Osteocyte (in vitro differentiated cells): ENCODE data around the gene CCDC93. TPM values are rescaled to one million over a fixed set of nuclear protein-coding genes. Genes with fewer than 3 reads are reported as not detected.
A peak's percentile ranks its signal among the peaks of the same experiment; 100 is the strongest.

Experiments used
- DNase-seq: peaks from one replicate; pipeline ENCODE4 v3.0.0; 2021; ENCODE audit warnings: mixed read lengths; ENCODE audit not compliant: unreplicated experiment; ENCODE audit errors: extremely low spot score
- H3K27ac Mint-ChIP-seq: one replicate; pipeline ENCODE4 v1.8.0; 2021; ENCODE audit warnings: mild to moderate bottlenecking, mixed read lengths; ENCODE audit not compliant: unreplicated experiment
- H3K27me3 Mint-ChIP-seq: one replicate; pipeline ENCODE4 v1.8.0; 2021; ENCODE audit warnings: mixed read lengths; ENCODE audit not compliant: unreplicated experiment
- H3K36me3 Mint-ChIP-seq: one replicate; pipeline ENCODE4 v1.8.0; 2021; ENCODE audit warnings: mixed read lengths; ENCODE audit not compliant: unreplicated experiment
- H3K4me1 Mint-ChIP-seq: one replicate; pipeline ENCODE4 v1.8.0; 2021; ENCODE audit warnings: mixed read lengths; ENCODE audit not compliant: unreplicated experiment
- H3K4me3 Mint-ChIP-seq: one replicate; pipeline ENCODE4 v1.8.0; 2021; ENCODE audit warnings: mild to moderate bottlenecking, moderate library complexity, mixed read lengths; ENCODE audit not compliant: unreplicated experiment
- H3K9me3 Mint-ChIP-seq: one replicate; pipeline ENCODE4 v1.8.0; 2021; ENCODE audit warnings: mixed read lengths; ENCODE audit not compliant: unreplicated experiment
- total RNA-seq: library from RNA; stranded (reverse); gene quantifications from 2 replicates; pipeline ENCODE4 v1.2.1, GENCODE V29; 2021
- TF ChIP-seq, protein P1 (sequence below): fragments of 200-600 bp; sonication (generic); IDR thresholded peaks from 2 replicates; pipeline ENCODE4 v1.5.0; 2021; ENCODE audit warnings: antibody characterized with exemption, mild to moderate bottlenecking, moderate library complexity

The CCDC93 gene
- total RNA-seq, 1 donor from 2014 or later: 23.3 TPM

DNA sequence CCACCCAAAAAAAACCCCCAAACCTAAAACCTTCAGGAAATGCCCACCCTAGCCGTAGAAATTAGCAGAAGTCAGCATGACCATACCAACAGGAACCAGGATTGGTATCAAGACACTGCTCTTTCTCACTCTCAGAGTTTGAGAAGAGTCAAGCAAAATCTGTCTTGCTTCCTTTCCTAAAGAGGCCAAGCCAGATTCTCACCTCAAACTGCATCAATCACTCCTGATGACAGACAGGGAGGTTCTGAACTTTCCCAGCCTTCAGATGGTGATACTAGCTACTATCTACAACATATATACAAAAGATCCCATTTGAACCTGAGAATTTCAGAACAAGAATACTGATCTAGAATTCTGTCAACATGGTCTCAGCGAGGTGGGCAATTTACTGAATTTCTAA lies 29.7 kb downstream of the CCDC93 start:
- Mint-ChIP-seq H3K4me1 (peaks cover 6% of the 10 kb centered on the region), H3K27ac (no peak overlapping the region), H3K4me3 (no peak overlapping the region), H3K36me3 (peaks cover 22% of the 10 kb centered on the region), H3K27me3 (no peaks in the 10 kb centered on the region), H3K9me3 (no peaks in the 10 kb centered on the region)
- TF ChIP-seq, protein P1, sequence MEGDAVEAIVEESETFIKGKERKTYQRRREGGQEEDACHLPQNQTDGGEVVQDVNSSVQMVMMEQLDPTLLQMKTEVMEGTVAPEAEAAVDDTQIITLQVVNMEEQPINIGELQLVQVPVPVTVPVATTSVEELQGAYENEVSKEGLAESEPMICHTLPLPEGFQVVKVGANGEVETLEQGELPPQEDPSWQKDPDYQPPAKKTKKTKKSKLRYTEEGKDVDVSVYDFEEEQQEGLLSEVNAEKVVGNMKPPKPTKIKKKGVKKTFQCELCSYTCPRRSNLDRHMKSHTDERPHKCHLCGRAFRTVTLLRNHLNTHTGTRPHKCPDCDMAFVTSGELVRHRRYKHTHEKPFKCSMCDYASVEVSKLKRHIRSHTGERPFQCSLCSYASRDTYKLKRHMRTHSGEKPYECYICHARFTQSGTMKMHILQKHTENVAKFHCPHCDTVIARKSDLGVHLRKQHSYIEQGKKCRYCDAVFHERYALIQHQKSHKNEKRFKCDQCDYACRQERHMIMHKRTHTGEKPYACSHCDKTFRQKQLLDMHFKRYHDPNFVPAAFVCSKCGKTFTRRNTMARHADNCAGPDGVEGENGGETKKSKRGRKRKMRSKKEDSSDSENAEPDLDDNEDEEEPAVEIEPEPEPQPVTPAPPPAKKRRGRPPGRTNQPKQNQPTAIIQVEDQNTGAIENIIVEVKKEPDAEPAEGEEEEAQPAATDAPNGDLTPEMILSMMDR: no peak
- DNase-seq: no peak

DNA sequence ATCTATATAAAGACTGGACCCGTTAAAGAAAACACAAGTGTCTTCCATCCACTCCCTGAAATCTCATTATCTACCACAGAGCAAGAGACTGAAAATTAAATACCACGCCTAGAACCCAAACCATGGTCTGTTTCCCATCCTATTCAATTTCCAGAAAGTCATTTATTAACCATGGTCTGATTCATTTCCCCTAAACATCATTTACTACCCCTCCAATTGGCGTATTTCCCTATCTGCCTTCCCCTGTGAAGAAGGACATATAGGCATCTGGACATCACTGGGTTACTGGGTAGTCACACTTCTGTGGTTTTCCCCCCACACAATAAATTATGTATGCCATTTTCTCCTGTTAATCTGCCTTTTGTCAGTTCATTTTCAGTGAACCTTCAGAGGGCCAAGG lies 30.8 kb downstream of the CCDC93 start:
- TF ChIP-seq, protein P1: no peak
- no peak overlapping the region for H3K4me3 Mint-ChIP-seq
- no peak for DNase-seq
- peak overlapping the region; percentile 8 for H3K27ac Mint-ChIP-seq
- H3K9me3 Mint-ChIP-seq: no peaks in the 10 kb centered on the region
- peaks cover 22% of the 10 kb centered on the region for H3K36me3 Mint-ChIP-seq
- no peaks in the 10 kb centered on the region for H3K27me3 Mint-ChIP-seq
- peaks cover 6% of the 10 kb centered on the region for H3K4me1 Mint-ChIP-seq

DNA sequence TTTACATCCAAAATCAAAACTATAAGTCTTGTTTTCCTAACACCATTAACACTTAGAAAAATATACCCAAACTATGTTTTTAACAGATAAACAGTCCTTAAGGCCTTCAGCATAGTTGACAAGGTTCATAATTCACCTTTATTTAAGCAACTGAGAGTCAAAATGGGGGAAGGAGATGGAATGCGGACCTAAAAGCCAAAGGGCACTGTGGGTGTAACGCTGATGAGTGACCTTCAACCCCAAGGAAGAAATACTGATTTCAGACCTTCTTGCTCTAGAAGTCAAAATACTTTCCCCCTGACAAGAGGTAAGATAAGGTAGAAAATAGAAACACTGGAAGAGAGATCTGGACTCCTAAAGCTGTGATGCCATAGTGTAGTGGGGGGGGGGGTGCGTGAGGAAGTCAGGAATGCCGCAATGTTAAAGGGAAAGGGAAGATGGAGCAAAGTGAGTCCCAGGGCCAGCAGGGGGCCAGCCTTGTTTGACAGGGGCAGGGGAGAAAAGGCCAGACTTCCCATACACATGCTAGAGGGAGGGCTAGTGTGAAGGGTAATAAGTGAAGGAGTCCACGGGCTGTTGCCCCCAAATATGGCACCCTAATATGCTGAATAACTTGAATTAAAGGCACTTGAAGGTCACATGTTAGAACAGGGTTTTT lies 31.4 kb downstream of the CCDC93 start:
- DNase-seq: no peak
- H3K27ac Mint-ChIP-seq: no peak overlapping the region
- peaks cover 6% of the 10 kb centered on the region for H3K4me1 Mint-ChIP-seq
- H3K4me3 Mint-ChIP-seq: no peak overlapping the region
- TF ChIP-seq, protein P1: no peak
- H3K36me3 Mint-ChIP-seq: peaks cover 22% of the 10 kb centered on the region
- H3K9me3 Mint-ChIP-seq: no peaks in the 10 kb centered on the region
- no peaks in the 10 kb centered on the region for H3K27me3 Mint-ChIP-seq

DNA sequence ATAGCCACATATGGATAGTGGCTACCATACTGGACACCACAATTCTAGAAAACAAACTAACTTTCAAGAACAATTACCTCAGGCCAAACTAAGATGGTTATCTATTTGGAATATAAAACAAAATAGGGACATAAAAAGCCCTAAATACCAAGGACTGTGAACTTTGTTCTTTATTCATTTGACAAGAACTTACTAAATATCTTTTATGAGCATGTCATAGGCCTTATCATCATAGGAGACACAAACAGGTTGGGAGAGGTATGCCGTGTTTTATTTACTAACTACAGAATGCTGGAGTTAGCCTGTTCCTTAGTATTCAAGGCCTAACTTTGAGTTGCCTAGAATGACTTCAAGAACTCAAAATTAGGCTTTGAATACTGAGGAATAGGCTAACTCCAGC lies 32.1 kb downstream of the CCDC93 start:
- H3K27ac Mint-ChIP-seq: no peak overlapping the region
- H3K9me3 Mint-ChIP-seq: no peaks in the 10 kb centered on the region
- H3K4me3 Mint-ChIP-seq: no peak overlapping the region
- H3K27me3 Mint-ChIP-seq: no peaks in the 10 kb centered on the region
- H3K36me3 Mint-ChIP-seq: peaks cover 22% of the 10 kb centered on the region
- TF ChIP-seq, protein P1: no peak
- DNase-seq: no peak
- H3K4me1 Mint-ChIP-seq: peaks cover 6% of the 10 kb centered on the region

DNA sequence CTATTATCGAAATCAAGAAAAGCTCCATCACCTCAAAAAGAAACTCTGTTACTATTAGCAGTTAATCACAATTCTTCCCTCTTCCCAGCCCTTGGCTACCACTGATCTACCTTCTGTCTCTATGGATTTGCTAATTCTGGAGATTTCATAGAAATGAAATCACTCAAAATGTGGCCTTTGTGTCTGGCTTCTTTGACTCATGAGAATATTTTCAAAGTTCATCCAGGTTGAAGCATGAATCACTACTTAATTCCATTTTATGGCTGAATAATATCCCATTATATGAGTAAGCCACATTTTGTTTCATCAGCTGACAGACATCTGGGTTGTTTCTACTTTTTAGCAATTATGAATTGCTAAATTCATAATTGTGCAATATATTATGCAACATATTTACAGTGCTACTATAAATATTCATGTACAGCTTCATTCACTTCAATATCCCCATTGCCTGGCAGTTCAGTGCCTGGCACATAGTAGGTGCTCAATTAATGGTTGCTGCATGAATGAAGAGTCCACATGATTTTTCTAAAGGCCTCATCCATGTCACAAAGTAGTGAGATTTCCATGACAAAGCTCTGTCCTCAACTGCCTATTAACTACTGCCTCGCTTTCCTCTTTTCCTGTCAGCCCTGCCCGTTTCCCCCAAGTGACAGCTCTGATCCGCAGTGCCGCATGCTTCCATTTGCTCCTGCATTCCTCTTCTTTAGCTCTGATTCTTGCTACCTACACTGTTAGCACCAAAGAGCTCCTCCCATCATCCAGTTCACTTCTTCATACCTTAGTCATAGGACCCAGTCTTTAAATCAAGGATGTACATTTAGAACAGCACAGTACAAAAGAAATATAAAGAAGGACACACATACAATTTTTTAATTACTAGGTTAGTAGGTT lies 32.8 kb downstream of the CCDC93 start:
- no peaks in the 10 kb centered on the region for H3K27me3 Mint-ChIP-seq
- DNase-seq: no peak
- no peak overlapping the region for H3K4me3 Mint-ChIP-seq
- peak overlapping the region; percentile 64 for H3K27ac Mint-ChIP-seq
- H3K9me3 Mint-ChIP-seq: no peaks in the 10 kb centered on the region
- peaks cover 6% of the 10 kb centered on the region for H3K4me1 Mint-ChIP-seq
- peaks cover 26% of the 10 kb centered on the region for H3K36me3 Mint-ChIP-seq
- TF ChIP-seq, protein P1: no peak
